GM19467 (cell line): ENCODE measurements around the gene ELFN2.

Experiments used
- ATAC-seq: cut with Tn5 transposase; IDR thresholded peaks from one replicate; pipeline ENCODE4 v1.9.1; 2021; ENCODE audit warnings: mild to moderate bottlenecking, moderate library complexity; ENCODE audit not compliant: unreplicated experiment

ELFN2 gene

GRCh38 chr22:37363261-37363992 is 63.9 kb downstream of the ELFN2 start:
- ATAC-seq = no peak

- no peak for ATAC-seq
Observed at GRCh38 chr22:37362621-37363020, 64.7 kb downstream of the ELFN2 start.

- ATAC-seq = no peak
Observed at GRCh38 chr22:37358917-37359316, 68.4 kb downstream of the ELFN2 start.

- no peak for ATAC-seq
Observed at GRCh38 chr22:37358386-37358785, 68.9 kb downstream of the ELFN2 start.

GRCh38 chr22:37357446-37358075 is 69.7 kb downstream of the ELFN2 start:
- no peak for ATAC-seq

- ATAC-seq = no peak
Observed at GRCh38 chr22:37356922-37357321, 70.4 kb downstream of the ELFN2 start.

GRCh38 chr22:37355174-37355573 is 72.1 kb downstream of the ELFN2 start:
- no peak for ATAC-seq

GRCh38 chr22:37354670-37355069 is 72.6 kb downstream of the ELFN2 start:
- no peak for ATAC-seq

- ATAC-seq = no peak
Observed at GRCh38 chr22:37354261-37354660, 73.0 kb downstream of the ELFN2 start.

GRCh38 chr22:37353839-37354238 is 73.4 kb downstream of the ELFN2 start:
- no peak for ATAC-seq

- ATAC-seq = no peak
Observed at GRCh38 chr22:37352481-37352880, 74.8 kb downstream of the ELFN2 start.

- ATAC-seq = no peak
Observed at GRCh38 chr22:37351232-37351631, 76.0 kb downstream of the ELFN2 start.

GRCh38 chr22:37349043-37349814 is 78.0 kb downstream of the ELFN2 start:
- no peak for ATAC-seq

GRCh38 chr22:37346505-37346895 is 80.8 kb downstream of the ELFN2 start:
- no peak for ATAC-seq

- no peak for ATAC-seq
Observed at GRCh38 chr22:37345863-37346504, 81.3 kb downstream of the ELFN2 start.

GRCh38 chr22:37344735-37345449 is 82.4 kb downstream of the ELFN2 start:
- ATAC-seq = no peak

GRCh38 chr22:37343863-37344734 is 83.2 kb downstream of the ELFN2 start:
- no peak for ATAC-seq

- no peak for ATAC-seq
Observed at GRCh38 chr22:37343348-37343747, 83.9 kb downstream of the ELFN2 start.

GRCh38 chr22:37342065-37342464 is 85.2 kb downstream of the ELFN2 start:
- no peak for ATAC-seq
